Testis (tissue), 2 donors: ENCODE measurements around the gene MGLL.

Experiments
- POLR2A ChIP-seq: fragments of 450-650 bp; IDR thresholded peaks from one replicate; pipeline ENCODE4 v1.6.1; 2017; ENCODE audit warnings: antibody characterized with exemption, mild to moderate bottlenecking, moderate library complexity
- TF ChIP-seq, protein P1 (sequence below), 3 experiments: fragments of 450-650 bp in 2 of 3; fragments of 200-600 bp in 1 of 3; sonication (generic) in 1 of 3; IDR thresholded peaks; one replicate each; pipeline ENCODE4 v1.5.1; 2016 to 2019; ENCODE audit warnings: antibody characterized with exemption in 3 of 3, mild to moderate bottlenecking in 2 of 3, moderate library complexity in 1 of 3

- TF ChIP-seq POLR2A, result no peak
- TF ChIP-seq, protein P1, sequence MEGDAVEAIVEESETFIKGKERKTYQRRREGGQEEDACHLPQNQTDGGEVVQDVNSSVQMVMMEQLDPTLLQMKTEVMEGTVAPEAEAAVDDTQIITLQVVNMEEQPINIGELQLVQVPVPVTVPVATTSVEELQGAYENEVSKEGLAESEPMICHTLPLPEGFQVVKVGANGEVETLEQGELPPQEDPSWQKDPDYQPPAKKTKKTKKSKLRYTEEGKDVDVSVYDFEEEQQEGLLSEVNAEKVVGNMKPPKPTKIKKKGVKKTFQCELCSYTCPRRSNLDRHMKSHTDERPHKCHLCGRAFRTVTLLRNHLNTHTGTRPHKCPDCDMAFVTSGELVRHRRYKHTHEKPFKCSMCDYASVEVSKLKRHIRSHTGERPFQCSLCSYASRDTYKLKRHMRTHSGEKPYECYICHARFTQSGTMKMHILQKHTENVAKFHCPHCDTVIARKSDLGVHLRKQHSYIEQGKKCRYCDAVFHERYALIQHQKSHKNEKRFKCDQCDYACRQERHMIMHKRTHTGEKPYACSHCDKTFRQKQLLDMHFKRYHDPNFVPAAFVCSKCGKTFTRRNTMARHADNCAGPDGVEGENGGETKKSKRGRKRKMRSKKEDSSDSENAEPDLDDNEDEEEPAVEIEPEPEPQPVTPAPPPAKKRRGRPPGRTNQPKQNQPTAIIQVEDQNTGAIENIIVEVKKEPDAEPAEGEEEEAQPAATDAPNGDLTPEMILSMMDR (IDR thresholded peaks at IDR 0.05), result no peak
These were observed 87.4 kb downstream of the MGLL start for GRCh38 chr3:127734754-127735473.
